Neural progenitor cell (in vitro differentiated cells): ENCODE data around the gene TRIM15. TPM values are rescaled to one million over a fixed set of nuclear protein-coding genes. Genes with fewer than 3 reads are reported as not detected.

Experiments used
- DNase-seq: peaks from one replicate; pipeline ENCODE4 v3.0.0-alpha.2; 2016; ENCODE audit warnings: low spot score
- H2AFZ ChIP-seq: fragments of 200-600 bp; sonication (generic); replicated peaks from 2 replicates; pipeline ENCODE4 v1.6.1; 2016; ENCODE audit warnings: antibody characterized with exemption
- H3F3A ChIP-seq: fragments of 200-600 bp; sonication (generic); 2 replicates; pipeline ENCODE4 v1.6.1; 2016; ENCODE audit warnings: antibody characterized with exemption, low read depth
- H3K27ac ChIP-seq: fragments of 200-600 bp; sonication (generic); 2 replicates; pipeline ENCODE4 v1.5.1; 2016; ENCODE audit warnings: mild to moderate bottlenecking
- H3K27me3 ChIP-seq: fragments of 200-600 bp; sonication (generic); 2 replicates; pipeline ENCODE4 v1.6.1; 2016; ENCODE audit warnings: mild to moderate bottlenecking, moderate library complexity
- H3K36me3 ChIP-seq: fragments of 200-600 bp; sonication (generic); 2 replicates; pipeline ENCODE4 v1.5.1; 2016
- H3K4me1 ChIP-seq: fragments of 200-600 bp; sonication (generic); 2 replicates; pipeline ENCODE4 v1.6.1; 2016; ENCODE audit warnings: mixed run types
- H3K4me2 ChIP-seq: fragments of 200-600 bp; sonication (generic); 2 replicates; pipeline ENCODE4 v1.6.1; 2016
- H3K4me3 ChIP-seq: fragments of 200-600 bp; sonication (generic); 2 replicates; pipeline ENCODE4 v1.5.1; 2016
- H3K79me2 ChIP-seq: fragments of 200-600 bp; sonication (generic); 2 replicates; pipeline ENCODE4 v1.6.1; 2016; ENCODE audit warnings: low read depth
- H3K9ac ChIP-seq: fragments of 200-600 bp; sonication (generic); 2 replicates; pipeline ENCODE4 v1.6.1; 2016
- H3K9me3 ChIP-seq: fragments of 200-600 bp; sonication (generic); 2 replicates; pipeline ENCODE4 v1.5.1; 2016; ENCODE audit warnings: low read depth
- H4K20me1 ChIP-seq: fragments of 200-600 bp; sonication (generic); 2 replicates; pipeline ENCODE4 v1.6.1; 2016; ENCODE audit warnings: low read depth
- H3K27ac Mint-ChIP-seq: 3 replicates; pipeline ENCODE4 v1.8.0; 2021; ENCODE audit warnings: mixed read lengths
- H3K27me3 Mint-ChIP-seq: 2 replicates; pipeline ENCODE4 v1.8.0; 2022; ENCODE audit warnings: low read depth, mild to moderate bottlenecking, inconsistent platforms, moderate library complexity, mixed read lengths; ENCODE audit not compliant: insufficient read depth
- H3K36me3 Mint-ChIP-seq: 3 replicates; pipeline ENCODE4 v1.8.0; 2021; ENCODE audit warnings: mixed read lengths
- H3K4me1 Mint-ChIP-seq: 3 replicates; pipeline ENCODE4 v1.8.0; 2021; ENCODE audit warnings: mixed read lengths
- H3K4me3 Mint-ChIP-seq: 3 replicates; pipeline ENCODE4 v1.8.0; 2021; ENCODE audit warnings: mild to moderate bottlenecking, moderate library complexity, mixed read lengths
- H3K9me3 Mint-ChIP-seq: 3 replicates; pipeline ENCODE4 v1.8.0; 2020; ENCODE audit warnings: mixed read lengths
- EZH2 ChIP-seq: fragments of 200-600 bp; sonication (generic); IDR thresholded peaks from 2 replicates; pipeline ENCODE4 v1.6.1; 2017; ENCODE audit warnings: antibody characterized with exemption, mild to moderate bottlenecking, moderate library complexity
- EZH2phosphoT487 ChIP-seq: fragments of 200-600 bp; sonication (generic); IDR thresholded peaks from 2 replicates; pipeline ENCODE4 v1.6.1; 2017; ENCODE audit warnings: antibody characterized with exemption
- total RNA-seq: library from RNA; depleted of rRNA; stranded (reverse); fragments of >200 nt; gene quantifications from 2 replicates; pipeline ENCODE4 v1.2.3, GENCODE V29; 2015; ENCODE audit warnings: low replicate concordance
- TF ChIP-seq, protein P1 (sequence below): fragments of 200-600 bp; sonication (generic); IDR thresholded peaks from 2 replicates; pipeline ENCODE4 v1.5.1; 2017; ENCODE audit warnings: antibody characterized with exemption, mild to moderate bottlenecking

Gene TRIM15
- total RNA-seq, 1 donor from 2014 or later, result not detected

DNA sequence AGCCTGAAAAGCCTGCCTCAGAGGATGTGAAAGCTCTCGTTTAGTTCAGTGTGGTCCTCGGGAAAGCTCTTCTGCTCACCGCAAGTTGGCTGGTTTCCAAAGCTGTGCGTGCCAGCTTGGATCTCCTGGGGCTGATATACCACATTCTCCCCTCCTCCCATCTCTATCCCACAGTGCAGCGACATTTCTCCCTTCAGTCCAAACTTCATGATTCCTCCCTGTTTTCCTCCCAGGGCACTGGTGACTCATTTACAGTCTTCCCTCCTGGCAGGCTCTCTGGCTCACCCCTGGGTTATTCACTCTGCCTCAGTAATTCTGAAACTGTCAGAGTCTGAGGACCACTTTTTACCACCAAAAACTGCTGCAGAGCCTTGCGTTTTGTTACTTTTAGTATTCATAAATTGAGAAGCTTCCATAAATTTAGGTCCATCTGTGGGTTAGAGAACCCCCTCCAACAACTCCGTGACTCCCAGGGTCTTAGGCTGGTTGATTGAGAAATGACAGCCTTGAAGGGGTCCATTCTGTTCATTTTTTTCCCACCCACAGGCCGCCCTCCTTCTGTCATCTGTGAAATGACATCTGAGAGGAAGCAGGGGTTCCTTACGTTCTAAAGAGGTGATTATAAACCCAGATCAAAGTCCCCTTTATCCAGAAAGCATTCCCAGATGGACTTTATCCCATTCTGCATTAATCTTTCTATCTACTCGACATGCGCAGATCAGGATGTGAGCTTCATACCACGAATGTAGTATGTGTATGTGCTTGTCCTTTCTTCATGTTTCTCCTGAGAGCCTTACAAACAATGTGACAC lies 8.4 kb upstream of the TRIM15 start:
- Mint-ChIP-seq H3K27ac (no peak overlapping the region), H3K4me3 (no peak overlapping the region), H3K27me3 (peaks cover 8% of the 10 kb centered on the region), H3K4me1 (no peaks in the 10 kb centered on the region), H3K36me3 (no peaks in the 10 kb centered on the region), H3K9me3 (no peaks in the 10 kb centered on the region)
- H3K9me3 ChIP-seq, result no peaks in the 10 kb centered on the region
- no peak overlapping the region for H3K4me2 ChIP-seq
- H3K4me1 ChIP-seq, result no peaks in the 10 kb centered on the region
- H3K27me3 ChIP-seq, result peaks cover 31% of the 10 kb centered on the region
- H3F3A ChIP-seq, result no peaks in the 10 kb centered on the region
- DNase-seq, result no peak
- no peaks in the 10 kb centered on the region for H3K36me3 ChIP-seq
- H3K79me2 ChIP-seq, result no peaks in the 10 kb centered on the region
- H2AFZ ChIP-seq, result no peak overlapping the region
- no peak overlapping the region for H3K4me3 ChIP-seq
- no peaks in the 10 kb centered on the region for H4K20me1 ChIP-seq
- TF ChIP-seq EZH2phosphoT487, result no peak
- TF ChIP-seq EZH2, result no peak
- TF ChIP-seq, protein P1, sequence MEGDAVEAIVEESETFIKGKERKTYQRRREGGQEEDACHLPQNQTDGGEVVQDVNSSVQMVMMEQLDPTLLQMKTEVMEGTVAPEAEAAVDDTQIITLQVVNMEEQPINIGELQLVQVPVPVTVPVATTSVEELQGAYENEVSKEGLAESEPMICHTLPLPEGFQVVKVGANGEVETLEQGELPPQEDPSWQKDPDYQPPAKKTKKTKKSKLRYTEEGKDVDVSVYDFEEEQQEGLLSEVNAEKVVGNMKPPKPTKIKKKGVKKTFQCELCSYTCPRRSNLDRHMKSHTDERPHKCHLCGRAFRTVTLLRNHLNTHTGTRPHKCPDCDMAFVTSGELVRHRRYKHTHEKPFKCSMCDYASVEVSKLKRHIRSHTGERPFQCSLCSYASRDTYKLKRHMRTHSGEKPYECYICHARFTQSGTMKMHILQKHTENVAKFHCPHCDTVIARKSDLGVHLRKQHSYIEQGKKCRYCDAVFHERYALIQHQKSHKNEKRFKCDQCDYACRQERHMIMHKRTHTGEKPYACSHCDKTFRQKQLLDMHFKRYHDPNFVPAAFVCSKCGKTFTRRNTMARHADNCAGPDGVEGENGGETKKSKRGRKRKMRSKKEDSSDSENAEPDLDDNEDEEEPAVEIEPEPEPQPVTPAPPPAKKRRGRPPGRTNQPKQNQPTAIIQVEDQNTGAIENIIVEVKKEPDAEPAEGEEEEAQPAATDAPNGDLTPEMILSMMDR, result no peak
- H3K27ac ChIP-seq, result no peak overlapping the region
- H3K9ac ChIP-seq, result no peak overlapping the region

DNA sequence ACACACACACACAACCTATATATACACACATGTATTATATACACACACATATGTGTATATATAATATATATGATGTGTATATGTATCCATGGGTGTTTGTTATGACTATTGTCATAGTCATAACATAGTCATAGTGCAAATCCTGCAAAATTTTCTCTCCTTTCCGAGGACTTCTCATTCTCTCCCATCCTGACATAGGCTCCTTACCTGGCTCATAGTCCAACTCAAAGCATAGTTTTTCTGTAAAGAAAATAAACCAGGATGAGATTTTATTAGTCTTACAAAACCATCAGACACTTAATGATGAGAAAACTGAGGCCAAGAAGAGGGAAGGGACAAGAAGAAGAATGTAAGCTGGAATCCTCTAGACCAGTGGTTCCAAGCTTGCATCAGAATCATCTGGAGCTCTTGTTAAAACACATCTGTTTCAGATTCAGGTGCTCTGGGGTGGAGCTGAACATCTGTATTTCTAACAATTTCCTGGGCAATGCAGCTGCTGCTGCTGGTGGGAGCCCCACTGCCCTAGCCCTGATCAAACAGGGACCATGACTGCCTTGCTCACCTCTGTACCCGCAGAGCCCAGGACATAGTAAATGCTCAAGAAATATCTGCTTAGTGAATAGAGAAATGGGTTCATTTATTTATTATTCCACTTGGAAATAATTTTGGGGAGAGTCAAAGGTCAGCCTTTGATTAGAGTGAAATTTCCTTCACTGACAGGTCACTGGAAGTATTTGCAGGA lies 7.7 kb upstream of the TRIM15 start:
- Mint-ChIP-seq H3K4me1 (no peaks in the 10 kb centered on the region), H3K36me3 (no peaks in the 10 kb centered on the region), H3K27me3 (peaks cover 6% of the 10 kb centered on the region), H3K9me3 (no peaks in the 10 kb centered on the region), H3K4me3 (no peak overlapping the region), H3K27ac (no peak overlapping the region)
- no peaks in the 10 kb centered on the region for H3F3A ChIP-seq
- H3K27me3 ChIP-seq, result peaks cover 31% of the 10 kb centered on the region
- no peak for DNase-seq
- H3K9ac ChIP-seq, result no peak overlapping the region
- no peak overlapping the region for H3K4me2 ChIP-seq
- H3K9me3 ChIP-seq, result no peaks in the 10 kb centered on the region
- no peaks in the 10 kb centered on the region for H3K36me3 ChIP-seq
- TF ChIP-seq EZH2 (no peak), EZH2phosphoT487 (no peak)
- TF ChIP-seq, protein P1, result no peak
- no peaks in the 10 kb centered on the region for H3K4me1 ChIP-seq
- no peaks in the 10 kb centered on the region for H4K20me1 ChIP-seq
- H3K79me2 ChIP-seq, result no peaks in the 10 kb centered on the region
- H3K4me3 ChIP-seq, result no peak overlapping the region
- no peak overlapping the region for H2AFZ ChIP-seq
- H3K27ac ChIP-seq, result no peak overlapping the region

DNA sequence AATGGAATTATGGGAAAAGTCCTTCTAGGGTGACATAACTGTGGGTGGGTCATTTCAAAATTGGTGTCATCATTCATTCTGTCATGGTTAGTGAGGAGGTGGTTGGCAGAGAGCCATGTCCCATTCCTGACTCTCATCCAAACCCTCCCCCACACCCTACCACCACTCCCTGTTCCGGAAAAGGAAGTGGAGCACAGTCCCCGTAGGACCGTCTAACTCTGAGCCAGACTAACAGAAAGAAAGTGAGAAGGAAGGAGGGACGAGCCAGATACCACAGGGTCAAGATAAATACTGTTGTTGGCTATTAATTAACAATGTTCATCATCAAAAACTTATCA lies 7.1 kb upstream of the TRIM15 start:
- peaks cover 6% of the 10 kb centered on the region for H3K27me3 Mint-ChIP-seq
- no peak overlapping the region for H3K4me3 Mint-ChIP-seq
- H3K27ac Mint-ChIP-seq, result no peak overlapping the region
- H3K36me3 Mint-ChIP-seq, result no peaks in the 10 kb centered on the region
- no peak overlapping the region for H3K4me3 ChIP-seq
- H2AFZ ChIP-seq, result no peak overlapping the region
- no peak overlapping the region for H3K4me2 ChIP-seq
- H3K36me3 ChIP-seq, result no peaks in the 10 kb centered on the region
- no peak for TF ChIP-seq EZH2
- TF ChIP-seq, protein P1, result no peak
- TF ChIP-seq EZH2phosphoT487, result no peak
- H3K27me3 ChIP-seq, result peaks cover 31% of the 10 kb centered on the region
- H4K20me1 ChIP-seq, result no peaks in the 10 kb centered on the region
- H3F3A ChIP-seq, result no peaks in the 10 kb centered on the region
- no peaks in the 10 kb centered on the region for H3K4me1 Mint-ChIP-seq
- no peak for DNase-seq
- no peak overlapping the region for H3K9ac ChIP-seq
- no peak overlapping the region for H3K27ac ChIP-seq
- no peaks in the 10 kb centered on the region for H3K9me3 Mint-ChIP-seq
- H3K9me3 ChIP-seq, result no peaks in the 10 kb centered on the region
- H3K79me2 ChIP-seq, result no peaks in the 10 kb centered on the region
- H3K4me1 ChIP-seq, result no peaks in the 10 kb centered on the region
